WTC11 (cell line): ENCODE measurements around the gene MRPL47. TPM values are rescaled to one million over a fixed set of nuclear protein-coding genes. Genes with fewer than 3 reads are reported as not detected.

ENCODE experiments used
- ATAC-seq: fragments of 200-7000 bp; cut with Tn5 transposase; 2 replicates; pipeline ENCODE4 v1.10.0; 2021; ENCODE audit warnings: mild to moderate bottlenecking, moderate library complexity
- CTCF ChIA-PET: fragments of 300-600 bp; sonication (Branson Sonifier 250); formaldehyde crosslinking; loops from one replicate; lab custom pipeline; 2021; ENCODE audit warnings: antibody characterized with exemption; lab: Charles Lee
- POLR2A ChIA-PET: fragments of 350-600 bp; sonication (Branson Sonifier 250); formaldehyde crosslinking; loops from one replicate; lab custom pipeline; 2021; ENCODE audit warnings: antibody characterized with exemption; lab: Charles Lee
- DNase-seq: peaks from one replicate; pipeline ENCODE4 v3.0.0; 2021; ENCODE audit warnings: low spot score
- H3K27ac Mint-ChIP-seq: 2 replicates; pipeline ENCODE4 v1.8.0; 2021; ENCODE audit warnings: mixed read lengths
- H3K27me3 Mint-ChIP-seq: 2 replicates; pipeline ENCODE4 v1.8.0; 2021; ENCODE audit warnings: low read depth, mild to moderate bottlenecking, moderate library complexity, mixed read lengths
- H3K36me3 Mint-ChIP-seq: 2 replicates; pipeline ENCODE4 v1.8.0; 2021; ENCODE audit warnings: mixed read lengths
- H3K4me1 Mint-ChIP-seq: 2 replicates; pipeline ENCODE4 v1.8.0; 2022; ENCODE audit warnings: mixed read lengths
- H3K4me3 Mint-ChIP-seq: 2 replicates; pipeline ENCODE4 v1.8.0; 2021; ENCODE audit warnings: mild to moderate bottlenecking, moderate library complexity, mixed read lengths
- H3K9me3 Mint-ChIP-seq: 2 replicates; pipeline ENCODE4 v1.8.0; 2021; ENCODE audit warnings: mixed read lengths
- CBFB ChIP-seq: sonication (generic); formaldehyde crosslinking; IDR thresholded peaks from 2 replicates; pipeline ENCODE4 v1.8.1; 2022; ENCODE audit warnings: mild to moderate bottlenecking, low read depth, missing genetic modification reagents
- CTCF ChIP-seq: fragments of 200-600 bp; IDR thresholded peaks from 2 replicates; pipeline ENCODE4 v1.8.0; 2022; ENCODE audit warnings: antibody characterized with exemption
- ESRRA ChIP-seq: sonication (generic); formaldehyde crosslinking; IDR thresholded peaks from 2 replicates; pipeline ENCODE4 v1.8.1; 2022; ENCODE audit warnings: mild to moderate bottlenecking, missing genetic modification reagents, borderline replicate concordance
- GRHL2 ChIP-seq: fragments of 250-450 bp; sonication (Bioruptor Pico); IDR thresholded peaks from 2 replicates; pipeline ENCODE4 v1.8.0; 2022; ENCODE audit warnings: mild to moderate bottlenecking, moderate library complexity; ENCODE audit not compliant: insufficient replicate concordance, severe bottlenecking
- HMGA2 ChIP-seq: fragments of 250-450 bp; sonication (Bioruptor Pico); IDR thresholded peaks from 2 replicates; pipeline ENCODE4 v1.4.0; 2021; ENCODE audit warnings: mild to moderate bottlenecking, moderate library complexity
- IRF1 ChIP-seq: sonication (generic); formaldehyde crosslinking; IDR thresholded peaks from 2 replicates; pipeline ENCODE4 v1.8.0; 2023; ENCODE audit warnings: missing genetic modification reagents
- JAZF1 ChIP-seq: fragments of 250-450 bp; sonication (Bioruptor Pico); IDR thresholded peaks from 2 replicates; pipeline ENCODE4 v1.9.0; 2021; ENCODE audit warnings: moderate library complexity, mild to moderate bottlenecking, inconsistent platforms
- MXD4 ChIP-seq: fragments of 250-450 bp; sonication (Bioruptor Pico); IDR thresholded peaks from 2 replicates; pipeline ENCODE4 v1.8.0; 2021; ENCODE audit warnings: mild to moderate bottlenecking, moderate library complexity, borderline replicate concordance
- NFE2L1 ChIP-seq: sonication (generic); formaldehyde crosslinking; IDR thresholded peaks from 2 replicates; pipeline ENCODE4 v1.8.1; 2023; ENCODE audit warnings: missing genetic modification reagents
- PREB ChIP-seq: sonication (generic); formaldehyde crosslinking; IDR thresholded peaks from 2 replicates; pipeline ENCODE4 v1.8.1; 2022; ENCODE audit warnings: mild to moderate bottlenecking, missing genetic modification reagents, moderate library complexity, borderline replicate concordance
- STAT6 ChIP-seq: sonication (generic); formaldehyde crosslinking; conservative IDR thresholded peaks from 2 replicates; pipeline ENCODE4 v1.8.1; 2023; ENCODE audit warnings: mild to moderate bottlenecking, low read depth, missing genetic modification reagents, moderate library complexity
- TEAD1 ChIP-seq: sonication (generic); formaldehyde crosslinking; IDR thresholded peaks from 2 replicates; pipeline ENCODE4 v1.8.0; 2022; ENCODE audit warnings: mild to moderate bottlenecking, missing genetic modification reagents
- TP53 ChIP-seq: sonication (generic); formaldehyde crosslinking; IDR thresholded peaks from 2 replicates; pipeline ENCODE4 v1.8.1; 2023; ENCODE audit warnings: mild to moderate bottlenecking, missing genetic modification reagents
- USF2 ChIP-seq: sonication (generic); formaldehyde crosslinking; IDR thresholded peaks from 2 replicates; pipeline ENCODE4 v1.8.1; 2023; ENCODE audit warnings: mild to moderate bottlenecking, missing genetic modification reagents, moderate library complexity
- ZBTB21 ChIP-seq: sonication (generic); formaldehyde crosslinking; IDR thresholded peaks from 2 replicates; pipeline ENCODE4 v1.8.1; 2023; ENCODE audit warnings: mild to moderate bottlenecking, missing genetic modification reagents, borderline replicate concordance
- ZNF423 ChIP-seq: fragments of 250-450 bp; sonication (Bioruptor Pico); IDR thresholded peaks from 2 replicates; pipeline ENCODE4 v2.1.2; 2022; ENCODE audit warnings: mild to moderate bottlenecking, moderate library complexity
- ZNF512 ChIP-seq: sonication (generic); formaldehyde crosslinking; IDR thresholded peaks from 2 replicates; pipeline ENCODE4 v1.8.1; 2022; ENCODE audit warnings: missing genetic modification reagents, borderline replicate concordance
- total RNA-seq: library from RNA; stranded (reverse); gene quantifications from 3 replicates; pipeline ENCODE4 v1.2.3, GENCODE V29; 2021

Gene MRPL47
- total RNA-seq, 1 experiment from 2014 or later, result 68.9 TPM

- TF ChIP-seq MXD4 (CRISPR knock-in tag) (no peak), TEAD1 (0 out of 2 replicates have a peak, but pooled peaks have one; percentile 41), ZNF423 (CRISPR knock-in tag) (no peak), CBFB (CRISPR knock-in tag) (no peak), TP53 (CRISPR knock-in tag) (no peak), NFE2L1 (CRISPR knock-in tag) (peak; percentile 74), HMGA2 (CRISPR knock-in tag) (no peak), JAZF1 (CRISPR knock-in tag) (no peak), PREB (CRISPR knock-in tag) (no peak), STAT6 (CRISPR knock-in tag) (no peak)
- TF ChIP-seq, all 79 proteins: peak for 17
These were observed 41.7 kb downstream of the MRPL47 start, which contains the start of gene ACTL6A (continued) for GRCh38 chr3:179562591-179563270.

- TF ChIP-seq ZBTB21 (CRISPR knock-in tag) (no peak), PREB (CRISPR knock-in tag) (no peak), IRF1 (CRISPR knock-in tag) (no peak), GRHL2 (CRISPR knock-in tag) (no peak), CTCF (no peak), USF2 (CRISPR knock-in tag) (no peak), ZNF512 (CRISPR knock-in tag) (no peak), STAT6 (CRISPR knock-in tag) (no peak), JAZF1 (CRISPR knock-in tag) (no peak), ESRRA (CRISPR knock-in tag) (no peak)
- TF ChIP-seq, all 79 proteins: peak for 0
- peaks cover 17% of the 10 kb centered on the region for H3K4me1 Mint-ChIP-seq
- no peak overlapping the region for H3K27ac Mint-ChIP-seq
- no peaks in the 10 kb centered on the region for H3K9me3 Mint-ChIP-seq
- H3K27me3 Mint-ChIP-seq, result no peaks in the 10 kb centered on the region
- CTCF ChIA-PET, result no interaction called here
- ATAC-seq, result no peak
- DNase-seq, result no peak
- H3K4me3 Mint-ChIP-seq, result no peak overlapping the region
- POLR2A ChIA-PET, result interaction anchor here (0.8 kb wide), 1 partner anchor 110 kb away, joined by 6 read pairs; the partner anchor contains the start of gene GNB4
- H3K36me3 Mint-ChIP-seq, result no peaks in the 10 kb centered on the region
These were observed 43.6 kb downstream of the MRPL47 start for GRCh38 chr3:179560791-179561190.
